Measurements from ENCODE around the gene STK38. TPM values are rescaled to one million over a fixed set of nuclear protein-coding genes. Genes with fewer than 3 reads are reported as not detected.

The STK38 gene
- total and polyA plus RNA-seq, 2 donors (not counting 1 experiment from before 2014, with no cell fraction given), result 26.1 to 67.4 TPM

- CTCF ChIA-PET, result no interaction called here
- Histone ChIP-seq H3K4me3 (ENCODE audit: control extremely low read depth in 1 of 5, extremely low read depth in 1 of 5, insufficient read depth in 1 of 5, low read depth in 2 of 5, low read length in 4 of 5) (no peak overlapping the region), H3K9me3 (ENCODE audit: control extremely low read depth in 1 of 3, control insufficient read depth in 2 of 3, insufficient read depth in 1 of 3, low read length in 2 of 3) (peaks cover 0 to 4% (median 0%) of the 10 kb centered on the region in 3 donors), H3K27me3 (replicated peaks in 1 of 4; ENCODE audit: control extremely low read depth in 1 of 4, control insufficient read depth in 3 of 4, insufficient read depth in 4 of 4, low read length in 3 of 4) (no peaks in the 10 kb centered on the region), H3K36me3 (replicated peaks in 1 of 2; ENCODE audit: control extremely low read depth in 1 of 2, control insufficient read depth in 1 of 2, extremely low read depth in 1 of 2, insufficient read depth in 2 of 2, low read length in 1 of 2) (peaks cover 0 to 26% of the 10 kb centered on the region in 2 experiments), H4K20me1 (ENCODE audit: control insufficient read depth, insufficient read depth, low read length, poor library complexity, severe bottlenecking) (peaks cover 29% of the 10 kb centered on the region), H3K4me2 (replicated peaks; ENCODE audit: low read depth, low read length, poor library complexity, severe bottlenecking) (no peak overlapping the region), H3K4me1 (ENCODE audit: control insufficient read depth in 2 of 2, insufficient read depth in 2 of 2, low read length in 2 of 2) (peaks cover 0 to 4% of the 10 kb centered on the region in 2 donors), H2AFZ (ENCODE audit: insufficient read depth, low read depth, low read length, poor library complexity, severe bottlenecking) (no peak overlapping the region), H3K9ac (ENCODE audit: low read length) (no peak overlapping the region), H3K27ac (ENCODE audit: low read length in 2 of 2) (no peak overlapping the region), H3K79me2 (ENCODE audit: control insufficient read depth, insufficient read depth, low read length) (peaks cover 34% of the 10 kb centered on the region)
- H3K9me3 Mint-ChIP-seq (ENCODE audit: insufficient read depth), result no peaks in the 10 kb centered on the region
- no peaks in the 10 kb centered on the region for H3K27me3 Mint-ChIP-seq
- TF ChIP-seq EZH2 (IDR thresholded peaks at IDR 0.05; ENCODE audit: borderline replicate concordance, insufficient read depth, low read depth, low read length, poor library complexity, severe bottlenecking), result no peak
- TF ChIP-seq CTCF (IDR thresholded peaks at IDR 0.05), result no peak
- 100% methylated on average over 3 of the region's 3 CpGs for WGBS (ENCODE audit: insufficient coverage)
- ATAC-seq (ENCODE audit: low read depth) (no peak), DNase-seq (no peak)
- intact Hi-C loops (cut with micrococcal nuclease), result loop anchor here (10.0 kb wide), 1 partner anchor 55 kb away; no protein-coding TSS in a partner anchor
- H3K4me1 Mint-ChIP-seq, result peaks cover 18% of the 10 kb centered on the region
- no peak overlapping the region for H3K27ac Mint-ChIP-seq
- POLR2A ChIA-PET, result no interaction called here
- no peak overlapping the region for H3K4me3 Mint-ChIP-seq
Observed at GRCh38 chr6:36469946-36470345, 77.3 kb downstream of the STK38 start.

GRCh38 chr6:36469148-36469661, 78.1 kb downstream of the STK38 start:
- intact Hi-C loops (cut with micrococcal nuclease), result no loop called here
- no peak overlapping the region for H2AFZ ChIP-seq (ENCODE audit: insufficient read depth, low read depth, low read length, poor library complexity, severe bottlenecking)
- ChIA-PET CTCF (no interaction called here), POLR2A (interaction anchor here (0.5 kb wide), 1 partner anchor 510 kb away, joined by 6 read pairs; no protein-coding TSS in a partner anchor)
- H3K4me3 ChIP-seq (ENCODE audit: control extremely low read depth in 1 of 5, extremely low read depth in 1 of 5, insufficient read depth in 1 of 5, low read depth in 2 of 5, low read length in 4 of 5), result no peak overlapping the region
- H3K79me2 ChIP-seq (ENCODE audit: control insufficient read depth, insufficient read depth, low read length), result peaks cover 41% of the 10 kb centered on the region
- H3K27ac ChIP-seq (ENCODE audit: low read length in 2 of 2), result peak overlapping the region in 1 of 2 donors; percentile 37
- H3K9me3 ChIP-seq (ENCODE audit: control extremely low read depth in 1 of 3, control insufficient read depth in 2 of 3, insufficient read depth in 1 of 3, low read length in 2 of 3), result peaks cover 0 to 4% (median 0%) of the 10 kb centered on the region in 3 donors
- H3K4me3 Mint-ChIP-seq, result no peak overlapping the region
- no peak for TF ChIP-seq CTCF (IDR thresholded peaks at IDR 0.05)
- no peak for TF ChIP-seq EZH2 (IDR thresholded peaks at IDR 0.05; ENCODE audit: borderline replicate concordance, insufficient read depth, low read depth, low read length, poor library complexity, severe bottlenecking)
- peaks cover 24% of the 10 kb centered on the region for H3K4me1 Mint-ChIP-seq
- no peak for DNase-seq
- no peak overlapping the region for H3K9ac ChIP-seq (ENCODE audit: low read length)
- H3K36me3 ChIP-seq (replicated peaks in 1 of 2; ENCODE audit: control extremely low read depth in 1 of 2, control insufficient read depth in 1 of 2, extremely low read depth in 1 of 2, insufficient read depth in 2 of 2, low read length in 1 of 2), result peaks cover 0 to 18% of the 10 kb centered on the region in 2 experiments
- H3K9me3 Mint-ChIP-seq (ENCODE audit: insufficient read depth), result no peaks in the 10 kb centered on the region
- peaks cover 0 to 4% of the 10 kb centered on the region in 2 donors for H3K4me1 ChIP-seq (ENCODE audit: control insufficient read depth in 2 of 2, insufficient read depth in 2 of 2, low read length in 2 of 2)
- 90% methylated on average over 5 of the region's 6 CpGs for WGBS (ENCODE audit: insufficient coverage)
- H3K27me3 ChIP-seq (replicated peaks in 1 of 4; ENCODE audit: control extremely low read depth in 1 of 4, control insufficient read depth in 3 of 4, insufficient read depth in 4 of 4, low read length in 3 of 4), result no peaks in the 10 kb centered on the region
- no peak for ATAC-seq (ENCODE audit: low read depth)
- H4K20me1 ChIP-seq (ENCODE audit: control insufficient read depth, insufficient read depth, low read length, poor library complexity, severe bottlenecking), result peaks cover 29% of the 10 kb centered on the region
- no peaks in the 10 kb centered on the region for H3K27me3 Mint-ChIP-seq
- peak overlapping the region; percentile 12 for H3K27ac Mint-ChIP-seq
- H3K4me2 ChIP-seq (replicated peaks; ENCODE audit: low read depth, low read length, poor library complexity, severe bottlenecking), result no peak overlapping the region

Measured in B cell (primary cell).